Smooth muscle cell (in vitro differentiated cells): ENCODE measurements around the gene ZNF598. TPM values are rescaled to one million over a fixed set of nuclear protein-coding genes. Genes with fewer than 3 reads are reported as not detected.
A peak's percentile ranks its signal among the peaks of the same experiment; 100 is the strongest.
"Not testable (repeated sequence)": the region's sequence is repeated elsewhere in the genome, so short reads cannot be mapped to it uniquely, and the experiment has no call there.

ENCODE experiments used
- DNase-seq: peaks from one replicate; lab custom pipeline; 2025; ENCODE audit not compliant: unreplicated experiment; lab: John Stamatoyannopoulos, UW
- H2AFZ ChIP-seq: fragments of 200-600 bp; sonication (generic); 2 replicates; pipeline ENCODE4 v1.6.0; 2016; ENCODE audit warnings: antibody characterized with exemption, low read depth, mild to moderate bottlenecking
- H3F3A ChIP-seq: fragments of 200-600 bp; sonication (generic); 2 replicates; pipeline ENCODE4 v1.6.0; 2017; ENCODE audit warnings: antibody characterized with exemption, low read depth
- H3K27ac ChIP-seq: fragments of 200-600 bp; sonication (generic); 2 replicates; pipeline ENCODE4 v1.5.1; 2016; ENCODE audit warnings: low read depth, mild to moderate bottlenecking
- H3K27me3 ChIP-seq: fragments of 200-600 bp; sonication (generic); 2 replicates; pipeline ENCODE4 v1.6.1; 2016; ENCODE audit warnings: low read depth, mild to moderate bottlenecking
- H3K36me3 ChIP-seq: fragments of 200-600 bp; sonication (generic); 2 replicates; pipeline ENCODE4 v1.5.1; 2016; ENCODE audit warnings: low read depth
- H3K4me1 ChIP-seq: fragments of 200-600 bp; sonication (generic); 2 replicates; pipeline ENCODE4 v1.5.1; 2016; ENCODE audit warnings: low read depth
- H3K4me2 ChIP-seq: fragments of 200-600 bp; sonication (generic); 2 replicates; pipeline ENCODE4 v1.6.0; 2016; ENCODE audit warnings: mild to moderate bottlenecking
- H3K4me3 ChIP-seq: fragments of 200-600 bp; sonication (generic); 2 replicates; pipeline ENCODE4 v1.5.1; 2016; ENCODE audit warnings: mild to moderate bottlenecking
- H3K79me2 ChIP-seq: fragments of 200-600 bp; sonication (generic); 2 replicates; pipeline ENCODE4 v1.6.0; 2016; ENCODE audit warnings: low read depth, mild to moderate bottlenecking
- H3K9ac ChIP-seq: fragments of 200-600 bp; sonication (generic); 2 replicates; pipeline ENCODE4 v1.6.0; 2016; ENCODE audit warnings: low read depth
- H3K9me3 ChIP-seq: fragments of 200-600 bp; sonication (generic); replicated peaks from 2 replicates; pipeline ENCODE4 v1.5.1; 2016; ENCODE audit warnings: low read depth
- H4K20me1 ChIP-seq: fragments of 200-600 bp; sonication (generic); 2 replicates; pipeline ENCODE4 v1.6.0; 2016; ENCODE audit warnings: low read depth
- CTCF ChIP-seq: fragments of 200-600 bp; sonication (generic); IDR thresholded peaks from 2 replicates; pipeline ENCODE4 v1.5.1; 2017; ENCODE audit warnings: borderline replicate concordance, mild to moderate bottlenecking, antibody characterized with exemption; ENCODE audit not compliant: insufficient read depth, poor library complexity, severe bottlenecking
- WGBS: methylation state at CpG from one replicate; pipeline ENCODE4 v1.1.7; 2016; ENCODE audit warnings: low lambda C conversion rate; 5-methylcytosine and 5-hydroxymethylcytosine counted together
- polyA plus RNA-seq: library from polyadenylated mRNA; unstranded; fragments of >200 nt; fragmentation: Nextera tagmentation; extraction: Ambion mirVana; gene quantifications from 2 replicates; pipeline ENCODE4 v1.2.1, GENCODE V29; 2016
- total RNA-seq: library from RNA; depleted of rRNA; stranded (reverse); fragments of >200 nt; gene quantifications from 2 replicates; pipeline ENCODE4 v1.2.3, GENCODE V29; 2014

The ZNF598 gene
- total and polyA plus RNA-seq, 2 experiments from 2014 or later, result 27.2 to 27.9 TPM

GRCh38 chr16:2016407-2016922 lies 6.8 kb upstream of the ZNF598 start:
- peaks cover 10% of the 10 kb centered on the region for H3K4me1 ChIP-seq
- no peak for DNase-seq
- 36% methylated on average over 13 of the region's 13 CpGs for WGBS
- H3K27me3 ChIP-seq, result no peaks in the 10 kb centered on the region
- no peak overlapping the region for H3K4me3 ChIP-seq
- H2AFZ ChIP-seq, result no peak overlapping the region
- no peaks in the 10 kb centered on the region for H3K79me2 ChIP-seq
- H3K9me3 ChIP-seq, result no peaks in the 10 kb centered on the region
- peak; percentile 42 for TF ChIP-seq CTCF
- no peak overlapping the region for H3K9ac ChIP-seq
- no peak overlapping the region for H3K4me2 ChIP-seq
- H3K27ac ChIP-seq, result no peak overlapping the region
- H4K20me1 ChIP-seq, result no peaks in the 10 kb centered on the region
- H3K36me3 ChIP-seq, result no peaks in the 10 kb centered on the region
- H3F3A ChIP-seq, result no peaks in the 10 kb centered on the region

- Histone ChIP-seq H4K20me1 (no peaks in the 10 kb centered on the region), H3K9ac (no peak overlapping the region), H3K27ac (no peak overlapping the region), H3K4me3 (no peak overlapping the region), H3K4me2 (no peak overlapping the region), H3F3A (no peaks in the 10 kb centered on the region), H3K9me3 (no peaks in the 10 kb centered on the region), H3K4me1 (peaks cover 10% of the 10 kb centered on the region), H3K79me2 (no peaks in the 10 kb centered on the region), H2AFZ (no peak overlapping the region), H3K27me3 (no peaks in the 10 kb centered on the region), H3K36me3 (no peaks in the 10 kb centered on the region)
- WGBS, result 92% methylated on average over 7 of the region's 7 CpGs
- DNase-seq, result no peak
- TF ChIP-seq CTCF, result no peak
Observed at GRCh38 chr16:2015947-2016208, 6.3 kb upstream of the ZNF598 start.

GRCh38 chr16:2015117-2015946 lies 5.7 kb upstream of the ZNF598 start:
- WGBS, result 80% methylated on average over 24 of the region's 24 CpGs
- Histone ChIP-seq H3K9me3 (no peaks in the 10 kb centered on the region), H3K27ac (no peak overlapping the region), H3K27me3 (no peaks in the 10 kb centered on the region), H3K36me3 (no peaks in the 10 kb centered on the region), H3K4me1 (peaks cover 8% of the 10 kb centered on the region), H3K9ac (no peak overlapping the region), H3K4me3 (no peak overlapping the region), H2AFZ (no peak overlapping the region), H3F3A (no peaks in the 10 kb centered on the region), H3K4me2 (no peak overlapping the region), H4K20me1 (no peaks in the 10 kb centered on the region), H3K79me2 (no peaks in the 10 kb centered on the region)
- DNase-seq, result no peak
- no peak for TF ChIP-seq CTCF

- Histone ChIP-seq H3K4me2 (no peak overlapping the region), H3K27me3 (no peaks in the 10 kb centered on the region), H2AFZ (no peak overlapping the region), H3K79me2 (peaks cover 9% of the 10 kb centered on the region), H4K20me1 (peaks cover 8% of the 10 kb centered on the region), H3K9me3 (no peaks in the 10 kb centered on the region), H3F3A (no peaks in the 10 kb centered on the region), H3K36me3 (no peaks in the 10 kb centered on the region), H3K9ac (no peak overlapping the region), H3K4me1 (peaks cover 10% of the 10 kb centered on the region), H3K4me3 (no peak overlapping the region), H3K27ac (no peak overlapping the region)
- WGBS, result 95% methylated on average over 15 of the region's 15 CpGs
- no peak for TF ChIP-seq CTCF
- no peak for DNase-seq
Observed at GRCh38 chr16:2013527-2013926, 3.9 kb upstream of the ZNF598 start.

GRCh38 chr16:2011726-2012125 lies 2.1 kb upstream of the ZNF598 start:
- H3K4me2 ChIP-seq, DNase-seq, H3F3A ChIP-seq, H3K27me3 ChIP-seq, H2AFZ ChIP-seq, H3K27ac ChIP-seq, H3K36me3 ChIP-seq, H3K4me3 ChIP-seq, H3K9ac ChIP-seq, H3K9me3 ChIP-seq: not testable (repeated sequence)
- Histone ChIP-seq H3K79me2 (peaks cover 27% of the 10 kb centered on the region), H3K4me1 (peaks cover 21% of the 10 kb centered on the region), H4K20me1 (peaks cover 26% of the 10 kb centered on the region)
- 89% methylated on average over 9 of the region's 9 CpGs for WGBS
